NCI-H1436 (cell line): ENCODE results near the gene MRGPRF.

Experiments
- DNase-seq: peaks from one replicate; lab custom pipeline; 2025; lab: John Stamatoyannopoulos, UW

Gene MRGPRF

DNA sequence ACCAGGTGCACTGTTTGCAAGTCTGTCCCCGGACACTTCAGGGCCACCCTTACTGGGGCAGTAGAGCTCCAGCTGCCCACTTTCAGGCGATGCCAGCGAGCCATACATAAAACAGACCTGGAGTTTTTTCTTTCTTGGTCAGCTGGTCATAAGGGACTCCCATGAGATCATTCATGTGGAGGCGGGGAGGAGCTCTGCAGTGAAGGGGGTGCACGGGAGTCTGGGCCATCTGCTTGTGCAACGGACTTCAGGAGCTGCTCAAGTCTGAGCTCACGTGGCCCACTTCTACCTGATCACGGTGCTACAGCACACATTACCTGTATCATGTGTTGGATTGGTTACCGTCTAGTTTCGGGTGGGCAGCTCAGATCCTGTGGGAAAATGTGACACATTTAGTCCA lies 9.2 kb upstream of the MRGPRF start:
- DNase-seq, result no peak

DNA sequence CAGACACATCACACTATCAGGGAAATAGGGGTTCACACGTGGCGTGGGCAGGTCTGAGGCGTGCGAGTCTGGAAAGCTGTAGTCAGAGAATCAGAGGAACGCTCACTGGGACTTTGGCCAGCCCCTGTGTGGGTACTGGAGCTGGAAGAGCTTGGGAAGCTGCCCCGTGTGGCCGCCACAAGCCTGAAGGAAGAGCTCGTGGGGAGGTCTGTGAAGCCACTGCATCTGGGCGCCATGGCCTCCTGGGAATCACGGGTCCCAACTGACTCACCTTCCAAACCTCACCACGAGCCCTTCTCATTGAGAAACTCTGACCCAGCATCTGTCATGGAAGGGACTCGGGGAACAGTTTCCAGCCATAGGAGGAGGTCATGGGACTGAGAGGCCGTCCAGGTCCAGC lies 5.9 kb upstream of the MRGPRF start:
- no peak for DNase-seq

DNA sequence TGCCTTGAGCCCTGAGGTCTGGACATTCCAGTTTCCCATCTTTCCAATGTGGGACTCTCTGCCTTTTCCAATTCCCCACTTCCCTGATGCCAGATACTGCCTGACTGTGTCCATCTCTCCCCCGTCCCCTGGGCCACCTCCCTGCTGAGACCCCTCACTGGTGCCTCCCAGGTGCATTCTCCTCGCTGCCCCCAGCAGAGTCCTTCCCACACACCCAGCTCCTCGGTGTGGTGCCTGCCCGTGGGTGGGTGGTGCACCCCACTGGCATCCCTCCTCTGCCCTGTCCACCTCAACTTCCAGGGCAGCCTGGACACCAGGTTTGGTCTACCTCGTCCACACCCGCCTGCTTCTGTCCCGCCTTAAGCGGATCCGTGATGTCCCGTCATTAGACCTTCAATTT lies 4.9 kb upstream of the MRGPRF start:
- no peak for DNase-seq

DNA sequence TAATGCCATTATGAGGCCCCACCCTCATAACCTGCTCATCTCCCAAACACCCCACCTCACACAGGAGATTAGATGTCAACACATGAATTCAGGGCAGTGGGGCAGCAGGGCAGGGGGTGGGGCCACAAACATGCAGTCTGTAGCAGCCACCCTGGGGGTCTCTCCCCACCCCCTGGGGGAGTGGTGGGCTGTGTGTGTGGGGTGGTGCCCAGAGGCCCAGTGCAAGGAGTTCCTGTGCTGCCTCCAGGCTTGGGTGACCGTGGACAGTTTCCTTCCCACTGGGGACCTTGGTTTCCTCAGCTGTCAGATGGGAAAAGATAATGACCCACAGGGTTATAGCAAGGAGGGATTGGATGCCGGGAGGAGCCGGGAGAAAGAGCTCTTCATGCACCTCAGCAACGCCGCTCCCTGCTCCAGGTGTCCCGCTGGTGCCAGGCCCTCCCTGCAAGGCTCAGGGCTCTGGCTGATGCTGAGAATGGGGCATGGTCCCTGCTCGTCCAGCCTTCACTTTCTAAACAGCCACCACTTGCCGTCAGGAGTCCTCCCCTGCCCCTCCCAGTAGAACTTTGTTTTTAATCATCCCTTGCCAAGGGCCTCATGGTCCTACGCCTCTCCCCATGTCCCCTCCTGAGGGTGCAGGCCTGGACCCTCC lies 2.0 kb upstream of the MRGPRF start:
- no peak for DNase-seq

DNA sequence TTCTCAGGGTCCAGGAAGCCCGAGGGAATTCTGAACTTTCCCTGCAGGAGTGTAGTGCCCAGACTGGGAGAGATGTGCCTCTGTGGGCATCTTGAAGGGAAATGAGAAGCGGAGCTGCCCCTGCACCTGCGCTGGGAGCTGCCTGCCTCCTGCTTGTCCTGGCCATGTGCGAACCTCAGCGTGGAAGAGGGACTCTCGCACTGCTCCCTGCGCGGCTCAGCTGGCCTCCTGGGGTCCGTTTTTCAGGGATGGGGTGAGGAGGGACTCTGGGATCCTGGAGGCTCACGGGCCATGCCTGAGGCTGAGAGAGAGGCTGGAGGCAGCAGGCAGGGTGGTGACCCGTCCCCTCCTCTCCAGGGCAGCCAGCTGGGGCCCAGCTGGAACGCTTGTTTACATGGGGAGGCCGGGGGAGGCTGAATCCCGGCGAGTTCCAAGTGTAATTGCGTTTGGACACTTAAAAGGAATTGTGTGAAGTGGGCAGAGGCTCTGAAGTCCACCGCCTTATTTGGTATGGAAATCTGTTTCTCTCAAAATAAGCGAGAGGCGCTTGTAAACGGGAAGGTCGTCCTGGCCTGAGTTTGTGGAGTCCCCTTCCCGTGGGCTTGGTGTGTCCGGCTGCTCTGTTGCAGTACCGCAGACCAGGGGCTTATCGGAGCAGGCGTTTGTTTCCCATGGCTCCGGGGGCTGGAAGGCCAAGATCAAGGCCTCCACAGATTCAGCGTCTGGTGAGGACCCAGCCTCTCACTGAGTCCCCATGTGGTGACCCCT lies 1.2 kb upstream of the MRGPRF start:
- no peak for DNase-seq

DNA sequence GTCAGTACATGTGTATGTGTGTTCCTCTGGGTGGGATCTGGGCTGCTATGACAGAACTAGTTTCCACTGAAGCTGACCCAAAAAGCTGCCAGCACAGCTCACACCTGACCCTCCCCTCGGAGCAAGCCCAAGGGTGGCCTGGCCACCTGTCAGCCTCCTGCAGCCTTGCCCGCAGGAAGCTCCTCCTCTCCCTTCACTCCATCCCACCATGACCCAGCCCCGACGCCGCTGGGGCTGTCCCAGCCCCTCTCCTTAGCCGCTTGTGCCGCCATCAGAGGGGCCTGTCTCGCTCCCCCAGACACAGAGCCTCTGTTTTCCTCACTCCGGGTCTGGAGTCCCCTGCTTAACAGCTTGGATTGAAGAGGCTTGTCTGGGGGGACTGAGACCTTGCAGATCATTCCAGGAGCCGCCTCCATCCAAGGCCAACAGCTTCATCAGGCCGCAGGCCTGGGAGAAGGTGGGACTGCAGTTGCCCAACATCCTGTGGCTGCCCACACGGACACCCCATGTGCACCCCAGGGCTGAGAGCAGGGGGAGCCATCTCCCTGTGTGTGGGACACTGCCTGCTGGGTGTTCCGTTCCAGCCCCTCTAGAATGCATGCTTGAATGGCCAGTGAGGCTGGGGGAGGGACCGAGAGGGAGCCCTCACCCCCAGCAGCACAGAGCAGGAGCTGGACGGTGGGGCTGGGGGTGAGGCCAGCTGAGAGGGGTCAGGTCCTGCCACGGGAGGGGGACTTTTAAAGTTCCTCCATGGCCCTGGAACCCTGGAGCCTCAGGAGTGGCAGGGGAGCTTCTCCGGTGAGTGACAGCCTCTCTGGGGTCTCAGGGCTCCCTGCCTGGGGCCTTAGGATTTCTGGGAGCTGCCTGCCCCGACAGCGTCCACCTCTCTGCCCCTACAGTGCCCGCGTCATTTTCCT lies 696 bp downstream of the MRGPRF start:
- no peak for DNase-seq

DNA sequence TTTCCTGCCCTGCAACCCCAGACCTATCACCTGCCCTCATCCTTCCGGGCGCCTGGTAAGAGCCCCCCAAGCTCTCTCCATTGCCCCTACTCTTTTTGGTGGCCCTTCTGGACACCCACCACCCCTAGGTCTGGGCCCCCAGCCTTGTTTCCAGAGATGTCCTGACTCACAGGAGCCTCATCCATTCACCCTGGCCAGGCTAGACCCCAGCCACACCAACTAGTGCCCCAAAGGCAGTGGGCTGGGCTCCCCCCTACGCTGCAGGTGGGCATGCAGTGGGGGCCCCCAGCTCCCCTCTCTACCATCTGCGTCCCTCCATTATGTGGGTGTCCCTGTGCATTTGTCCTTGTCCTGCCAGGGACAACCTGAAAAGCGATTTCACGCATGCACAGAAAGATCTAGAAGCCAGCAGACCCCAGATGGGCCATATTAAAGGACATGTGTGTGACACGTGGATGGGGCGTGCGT lies 1.4 kb downstream of the MRGPRF start:
- DNase-seq, result no peak

DNA sequence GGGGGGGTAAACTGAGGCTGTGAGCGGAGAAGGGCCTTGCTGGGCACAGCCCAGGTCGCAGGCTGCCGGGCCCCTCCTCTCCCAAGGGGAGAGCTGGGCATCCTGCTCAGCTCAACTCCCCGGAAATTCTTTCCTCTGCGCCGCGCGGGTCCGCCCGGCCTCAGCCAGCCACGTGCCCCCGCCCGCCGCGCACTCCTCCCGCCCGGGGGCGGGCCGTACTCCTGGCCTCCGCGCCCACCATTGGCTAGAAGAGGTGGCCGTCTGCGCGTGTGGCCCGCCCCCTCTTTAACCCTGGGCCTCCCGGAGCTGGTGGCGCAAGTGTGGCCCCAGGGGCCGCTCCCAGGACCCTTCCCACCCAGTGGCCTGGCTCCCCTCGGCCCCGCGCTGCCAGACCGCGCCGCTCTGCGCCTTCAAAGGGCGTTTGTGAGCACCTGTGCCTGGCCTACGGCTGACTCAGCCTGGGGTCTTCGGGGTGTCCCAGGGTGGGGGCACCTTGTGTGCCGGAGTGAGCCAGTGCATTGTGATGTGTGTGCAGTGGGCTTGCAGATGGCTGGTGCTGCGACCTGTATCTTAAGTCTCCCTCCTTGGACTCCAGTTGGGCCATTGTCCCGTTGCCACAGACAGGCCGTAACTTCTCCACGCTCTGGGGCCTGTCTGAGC lies 2.0 kb downstream of the MRGPRF start:
- no peak for DNase-seq

DNA sequence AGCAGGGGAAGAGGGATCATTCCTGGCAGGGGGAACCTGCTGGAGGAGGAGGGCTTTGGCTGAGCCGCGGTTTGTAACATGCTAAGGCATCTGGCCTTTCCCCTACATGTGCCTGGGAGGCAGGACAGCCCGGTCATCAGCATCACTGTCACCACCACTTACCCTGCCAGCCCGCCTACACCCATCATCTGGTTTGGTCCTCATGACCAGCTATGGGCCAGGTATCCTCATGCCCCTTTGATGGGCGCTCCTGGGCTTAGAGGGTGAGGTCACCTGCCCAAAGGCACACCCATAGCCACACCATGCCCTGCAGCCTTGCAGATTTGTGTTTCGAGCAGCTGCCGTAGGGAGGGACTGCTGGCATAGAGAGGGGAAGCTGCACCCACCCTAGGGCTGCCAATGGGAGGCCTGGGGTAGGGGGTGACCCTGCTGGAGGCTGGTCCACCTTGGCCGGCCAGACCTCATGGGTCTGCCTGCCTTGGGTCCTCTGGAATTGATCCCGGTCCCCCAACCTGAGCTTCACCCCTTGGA lies 2.6 kb downstream of the MRGPRF start:
- DNase-seq, result no peak

DNA sequence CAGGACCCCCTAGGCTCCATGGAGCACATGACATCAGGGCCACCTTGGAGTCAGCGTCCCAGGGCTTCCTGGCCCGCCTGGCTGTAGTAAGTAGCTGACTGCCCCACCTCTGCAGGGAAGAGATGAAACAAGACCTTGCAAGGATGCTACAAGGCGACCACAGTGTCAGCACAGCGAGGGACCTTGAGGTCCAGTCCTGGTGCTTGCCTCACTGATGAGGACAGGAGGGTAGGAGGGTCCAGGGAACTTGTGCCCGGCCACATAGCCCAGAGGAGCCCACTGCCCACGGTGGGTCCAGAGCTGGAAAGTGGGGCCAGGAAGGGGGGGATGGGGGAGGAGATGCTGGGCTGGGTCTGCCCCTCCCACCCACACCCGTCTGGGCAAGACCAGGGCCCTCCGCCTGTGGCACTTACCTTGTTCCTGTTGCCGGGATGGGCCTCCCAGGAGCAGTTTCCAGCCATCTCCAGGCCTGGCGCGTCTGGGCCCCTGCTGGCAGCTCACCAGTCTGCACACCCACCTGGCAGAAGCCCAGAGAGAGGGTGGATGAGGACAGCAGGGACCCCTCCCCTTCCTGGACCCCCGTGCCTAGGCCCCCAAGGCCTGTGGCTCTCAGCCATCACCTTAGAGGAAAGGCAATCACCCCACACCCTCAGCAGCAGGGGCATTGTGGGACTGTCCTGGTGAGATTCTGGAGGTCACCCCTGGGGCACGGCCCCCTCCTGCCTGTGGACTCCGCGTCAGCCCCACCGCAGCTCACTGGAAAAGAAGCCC lies 3.4 kb downstream of the MRGPRF start:
- DNase-seq, result no peak

DNA sequence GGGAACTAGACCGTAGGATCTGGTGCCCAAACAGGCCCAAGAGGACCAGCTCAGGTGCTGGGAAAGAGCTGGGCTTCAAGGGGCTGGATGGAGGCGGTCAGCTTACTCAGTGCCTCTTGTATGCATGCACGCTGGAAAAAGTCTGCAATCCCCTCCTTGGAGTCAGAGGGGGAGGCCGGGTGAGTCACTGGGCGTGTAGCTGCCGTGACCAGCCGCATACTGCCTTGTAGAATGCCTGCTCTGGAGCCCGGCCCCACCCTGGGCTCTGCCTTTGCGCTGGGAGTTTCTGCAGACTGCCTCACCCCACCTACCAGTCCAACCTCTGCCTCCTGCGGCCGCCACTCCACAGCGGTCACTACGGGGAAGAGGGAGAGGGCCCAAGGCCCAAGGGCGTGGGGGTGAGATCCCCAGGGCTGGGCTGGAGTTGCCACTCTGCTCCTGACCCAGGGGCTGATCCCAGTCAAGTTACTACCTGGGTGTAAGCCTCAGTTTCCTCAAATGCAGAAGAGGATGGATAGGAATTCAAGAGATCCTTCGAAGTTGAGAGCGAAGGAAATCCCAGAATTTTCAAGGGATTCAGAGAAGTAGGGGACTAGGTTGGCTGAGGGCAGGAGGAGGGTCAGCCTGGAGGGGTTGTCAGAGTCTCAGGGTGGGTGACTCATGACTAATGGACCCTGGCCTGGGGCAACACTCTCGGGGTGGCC lies 4.2 kb downstream of the MRGPRF start:
- DNase-seq, result no peak

DNA sequence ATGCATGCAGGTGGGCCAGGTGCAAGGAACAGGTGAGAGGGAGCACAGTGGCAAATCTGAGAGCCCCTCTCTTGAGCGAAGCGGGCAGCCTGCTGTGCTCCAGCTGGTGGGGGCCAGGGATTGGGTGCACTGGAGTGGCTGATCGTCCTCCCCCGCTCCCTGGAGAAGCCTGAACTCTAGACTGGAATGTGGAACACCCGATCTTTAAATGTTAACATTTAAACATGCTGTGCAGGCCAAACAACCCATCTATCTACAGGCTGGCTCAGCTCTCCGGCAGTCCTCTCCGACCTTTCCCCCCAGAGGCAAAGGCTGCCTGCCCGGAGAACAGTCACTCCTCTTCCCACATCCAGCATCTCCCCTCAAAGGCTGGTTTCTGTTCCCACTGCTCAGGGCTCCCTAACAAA lies 5.1 kb downstream of the MRGPRF start:
- DNase-seq, result no peak

DNA sequence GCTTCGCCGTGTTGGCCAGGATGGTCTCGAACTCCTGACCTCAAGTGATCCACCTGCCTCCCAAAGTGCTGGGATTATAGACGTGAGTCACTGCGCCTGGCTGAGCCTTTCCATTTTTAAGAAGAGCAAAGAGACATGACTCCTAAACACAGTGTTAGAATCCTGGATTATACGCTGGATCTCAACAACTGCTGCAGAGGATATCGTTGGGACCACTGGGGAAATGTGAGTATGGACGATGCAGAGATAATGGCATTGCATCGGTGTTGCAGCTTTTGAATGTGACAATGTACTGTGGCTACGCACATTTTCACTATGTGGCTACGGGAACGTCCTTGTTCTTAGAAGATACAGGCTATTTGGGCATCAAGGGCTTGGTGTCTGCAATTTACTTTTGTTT lies 6.2 kb downstream of the MRGPRF start:
- no peak for DNase-seq

DNA sequence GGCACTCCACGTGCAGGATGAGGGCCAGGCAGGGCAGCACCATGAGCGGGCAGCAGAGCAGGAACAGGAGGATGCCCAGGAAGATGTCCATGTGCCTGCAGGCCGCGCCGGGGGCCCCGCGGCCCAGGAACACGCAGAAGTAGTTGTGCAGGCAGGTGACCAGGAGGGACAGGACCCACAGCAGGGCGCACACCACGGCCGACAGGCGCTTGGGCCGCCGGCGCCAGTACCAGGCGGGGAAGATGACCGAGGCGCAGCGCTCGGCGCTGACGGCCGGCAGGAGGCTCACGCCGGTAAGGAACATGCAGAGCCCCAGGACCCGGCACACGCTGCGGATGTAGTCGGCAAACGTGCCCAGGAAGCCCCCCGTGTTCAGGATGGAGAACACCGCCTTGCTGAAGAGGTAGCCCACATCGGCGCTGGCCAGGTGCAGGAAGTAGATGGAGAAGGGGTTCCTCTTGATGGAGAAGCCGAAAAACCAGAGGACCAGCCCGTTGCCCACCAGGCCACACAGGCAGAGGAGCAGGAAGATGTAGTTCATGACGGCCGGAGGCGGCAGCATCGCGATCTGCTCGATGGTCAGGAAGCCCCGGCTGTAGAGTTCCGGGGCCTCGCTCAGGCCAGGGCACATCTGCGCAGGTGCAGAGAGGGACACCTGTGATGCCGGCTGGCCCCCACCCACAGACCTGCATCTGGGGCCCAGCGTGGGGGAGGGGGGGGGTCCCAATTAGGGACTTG lies 7.2 kb downstream of the MRGPRF start:
- no peak for DNase-seq

DNA sequence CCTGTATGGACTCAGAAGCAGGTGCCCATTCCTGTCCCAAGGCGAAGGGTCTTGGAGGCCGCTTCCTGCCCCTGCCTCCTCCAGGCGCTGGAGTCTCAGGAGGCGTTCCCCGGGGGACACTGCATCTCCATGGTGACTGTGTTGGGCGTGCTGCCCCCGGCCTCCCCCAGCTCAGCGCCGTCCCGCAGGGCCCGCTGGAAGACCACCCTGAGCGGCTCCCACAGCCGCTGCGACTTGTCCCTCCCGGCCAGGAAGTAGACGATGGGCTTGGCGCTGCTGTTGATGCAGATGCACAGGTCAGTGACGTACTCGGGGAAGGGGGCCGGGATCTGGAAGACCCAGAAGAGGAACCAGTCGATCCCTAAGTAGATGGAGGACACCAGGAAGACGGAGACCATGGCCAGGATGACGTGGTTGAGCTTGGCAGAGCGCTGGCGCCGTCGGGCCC lies 7.8 kb downstream of the MRGPRF start:
- no peak for DNase-seq

DNA sequence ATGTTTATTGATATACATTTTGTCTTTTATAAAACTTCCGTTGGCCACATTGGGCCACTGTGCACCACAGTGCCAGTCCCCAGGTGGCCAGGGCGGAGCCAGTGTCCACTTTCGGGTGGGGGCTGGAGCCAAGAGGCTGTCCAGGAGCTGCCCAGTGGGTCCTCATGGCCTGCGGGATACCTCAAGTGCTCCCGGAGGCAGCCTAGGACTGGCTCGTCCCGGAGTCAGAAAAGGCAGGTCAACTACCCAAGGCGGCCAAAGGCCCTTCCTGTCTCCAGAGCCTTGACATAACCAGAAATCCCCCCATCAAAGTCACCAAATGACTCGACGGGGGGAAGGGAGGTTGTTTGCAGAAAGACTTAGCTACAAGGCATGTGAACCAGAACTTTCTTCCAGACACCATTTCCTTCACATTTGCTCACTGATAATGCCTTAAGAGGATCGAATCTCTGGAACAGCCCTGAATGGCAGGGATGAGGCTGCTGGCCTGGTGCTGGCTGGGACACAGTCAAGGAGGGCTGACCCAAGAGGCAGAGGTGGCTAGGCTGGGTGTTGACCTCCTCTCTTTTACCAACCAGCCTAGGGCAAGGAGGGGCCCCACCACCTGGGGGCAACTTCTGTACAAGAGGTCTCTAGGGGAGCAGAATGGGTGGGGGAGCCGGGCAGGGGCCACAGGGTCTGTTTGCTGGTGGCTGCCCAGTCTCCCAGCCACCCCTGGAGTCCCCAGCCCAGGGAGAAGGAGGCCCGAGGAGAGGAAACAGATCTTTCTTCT lies 8.4 kb downstream of the MRGPRF start:
- DNase-seq, result no peak

DNA sequence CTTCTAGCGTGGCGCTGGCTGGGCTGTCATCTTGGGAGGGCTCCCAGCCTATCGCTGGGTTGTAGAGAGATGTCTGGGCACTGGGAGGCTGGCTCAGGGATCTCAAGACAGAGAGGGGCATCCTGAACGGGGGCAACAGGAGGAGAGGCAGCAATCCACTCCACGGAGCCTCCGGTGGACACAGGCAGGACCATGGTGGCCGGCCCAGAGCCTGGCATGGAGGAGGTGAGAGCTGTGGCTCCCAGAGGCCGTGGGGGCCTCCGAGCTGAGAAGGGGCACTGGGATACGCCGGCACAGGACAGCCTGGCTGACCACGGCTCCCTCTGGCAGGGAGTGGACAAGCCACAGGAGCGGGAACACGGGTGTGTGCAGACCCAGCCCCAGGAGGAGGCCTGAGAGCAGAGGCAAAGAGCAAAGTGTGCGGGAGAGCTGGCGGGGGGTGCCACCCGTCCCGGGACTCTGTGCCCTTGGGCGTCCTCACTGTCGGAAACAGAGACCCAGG lies 9.1 kb downstream of the MRGPRF start:
- DNase-seq, result no peak

DNA sequence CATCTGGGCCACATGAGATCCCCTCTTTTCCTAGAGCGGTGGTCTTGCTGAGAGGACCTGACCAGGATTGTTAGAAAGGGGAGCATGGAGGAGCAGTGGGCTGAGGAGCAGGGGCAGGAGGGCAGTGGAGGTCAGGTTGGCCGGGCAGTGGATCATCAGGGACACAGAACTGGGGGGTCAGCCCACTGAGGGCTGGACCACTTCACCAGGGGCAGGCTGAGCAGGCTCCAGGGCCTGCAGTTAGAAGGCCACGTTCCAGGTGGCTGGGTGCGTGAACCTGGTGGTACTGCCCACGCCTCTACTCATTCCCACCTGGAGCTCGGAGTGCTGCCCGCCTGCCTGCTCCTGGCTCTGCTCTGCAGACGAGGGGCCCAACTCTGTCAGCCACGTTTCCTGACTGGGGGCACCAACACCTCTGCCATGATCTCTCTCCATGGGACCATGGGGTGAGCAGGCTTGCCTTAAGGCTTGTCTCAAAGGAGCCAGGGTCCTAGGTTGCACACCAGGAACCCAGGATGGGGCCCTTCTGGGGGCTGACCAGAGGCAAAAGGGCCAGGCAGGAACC lies 9.7 kb downstream of the MRGPRF start:
- DNase-seq, result no peak
